GM12878 (cell line): ENCODE measurements around the gene TXNDC12. TPM values are rescaled to one million over a fixed set of nuclear protein-coding genes. Genes with fewer than 3 reads are reported as not detected.

Source experiments
- ATAC-seq: fragments of 200-7000 bp; cut with Tn5 transposase; 3 replicates; pipeline ENCODE4 v1.9.1; 2020; ENCODE audit warnings: mild to moderate bottlenecking, moderate library complexity
- BruUV-seq: library from RNA; stranded (reverse); fragments of 400-500 nt; replicated peaks from 2 replicates; lab custom pipeline; 2021; lab: Mats Ljungman, UMichigan
- CTCF ChIA-PET: fragments of 300-600 bp; sonication (Branson Sonifier 250); formaldehyde crosslinking; extraction: SDS; loops from one replicate; lab custom pipeline; 2021; ENCODE audit warnings: inconsistent platforms; lab: Yijun Ruan, JAX
- POLR2A ChIA-PET: fragments of 350-600 bp; formaldehyde crosslinking; extraction: SDS; loops from one replicate; lab custom pipeline; 2021; ENCODE audit warnings: inconsistent platforms; lab: Charles Lee
- RAD21 ChIA-PET: fragments of 300-600 bp; sonication (Branson Sonifier 250); formaldehyde crosslinking; loops from one replicate; lab custom pipeline; 2023; ENCODE audit warnings: antibody characterized with exemption; ENCODE audit not compliant: unreplicated experiment; lab: Charles Lee
- SMC1A ChIA-PET: fragments of 300-600 bp; sonication (Branson Sonifier 250); formaldehyde crosslinking; loops from one replicate; lab custom pipeline; 2023; ENCODE audit not compliant: unreplicated experiment, uncharacterized antibody; lab: Charles Lee
- DNase-seq: peaks from one replicate; pipeline ENCODE4 v3.0.0-alpha.2; 2011; ENCODE audit warnings: low read depth, low spot score
- FAIRE-seq: peaks from 3 replicates; lab custom pipeline; 2011; peaks lifted over from hg19 to GRCh38; lab: Jason Lieb, UNC
- H2AFZ ChIP-seq: 2 replicates; pipeline ENCODE4 v1.6.0; 2011; ENCODE audit warnings: low read depth, low read length, control low read depth; ENCODE audit not compliant: control insufficient read depth
- H3K27ac ChIP-seq: 2 replicates; pipeline ENCODE4 v1.5.1; 2011; ENCODE audit warnings: control low read depth; ENCODE audit not compliant: control insufficient read depth, insufficient read depth
- H3K27me3 ChIP-seq, 2 experiments: replicated peaks in 1 of 2; 2 replicates each; pipeline versions ENCODE4 v1.6.0 to v1.6.1; 2011; ENCODE audit warnings: low read length in 1 of 2; ENCODE audit not compliant: control insufficient read depth in 2 of 2, insufficient read depth in 2 of 2
- H3K36me3 ChIP-seq, 2 experiments: 2 replicates each; pipeline ENCODE4 v1.5.1; 2011; ENCODE audit warnings: low read length in 1 of 2; ENCODE audit not compliant: control insufficient read depth in 2 of 2, insufficient read depth in 2 of 2
- H3K4me1 ChIP-seq: 2 replicates; pipeline ENCODE4 v1.6.1; 2011; ENCODE audit warnings: mild to moderate bottlenecking, low read length, moderate library complexity, mixed read lengths; ENCODE audit not compliant: control insufficient read depth, insufficient read depth
- H3K4me2 ChIP-seq: 2 replicates; pipeline ENCODE4 v1.6.0; 2011; ENCODE audit warnings: control low read depth; ENCODE audit not compliant: control insufficient read depth, insufficient read depth
- H3K4me3 ChIP-seq: fragments of 200-600 bp; sonication (generic); 2 replicates; pipeline ENCODE4 v1.5.1; 2016
- H3K79me2 ChIP-seq: 2 replicates; pipeline ENCODE4 v1.6.0; 2011; ENCODE audit warnings: low read length; ENCODE audit not compliant: control insufficient read depth, insufficient read depth
- H3K9ac ChIP-seq: 2 replicates; pipeline ENCODE4 v1.8.0; 2011; ENCODE audit warnings: low read length, control low read depth, mixed read lengths; ENCODE audit not compliant: control insufficient read depth, insufficient read depth
- H3K9me3 ChIP-seq: replicated peaks from 3 replicates; pipeline ENCODE4 v1.5.1; 2011; ENCODE audit warnings: mild to moderate bottlenecking, low read length; ENCODE audit not compliant: control insufficient read depth, insufficient read depth
- H4K20me1 ChIP-seq: 2 replicates; pipeline ENCODE4 v1.6.0; 2011; ENCODE audit not compliant: control insufficient read depth, insufficient read depth
- IKZF1 ChIP-seq: fragments of 450-650 bp; conservative IDR thresholded peaks from 2 replicates; pipeline ENCODE4 v1.6.1; 2017; ENCODE audit warnings: antibody characterized with exemption, mild to moderate bottlenecking
- JUND ChIP-seq: IDR thresholded peaks from 2 replicates; pipeline ENCODE4 v1.6.1; 2012; ENCODE audit warnings: low read depth, mild to moderate bottlenecking, low read length, improper control_type of control experiment, moderate library complexity
- KAT2A ChIP-seq: conservative IDR thresholded peaks from 2 replicates; pipeline ENCODE4 v1.6.1; 2011; ENCODE audit warnings: low read depth, low read length; ENCODE audit not compliant: control insufficient read depth
- NR2C1 ChIP-seq: fragments of 450-650 bp; IDR thresholded peaks from 2 replicates; pipeline ENCODE4 v1.6.1; 2017; ENCODE audit warnings: antibody characterized with exemption, mild to moderate bottlenecking, moderate library complexity
- PBX3 ChIP-seq: IDR thresholded peaks from 2 replicates; pipeline ENCODE4 v1.6.1; 2011; ENCODE audit warnings: mild to moderate bottlenecking, low read depth, low read length, moderate library complexity; ENCODE audit not compliant: insufficient replicate concordance
- RUNX3 ChIP-seq: IDR thresholded peaks from 2 replicates; pipeline ENCODE4 v1.6.1; 2012; ENCODE audit warnings: low read length, inconsistent platforms
- SIN3A ChIP-seq: IDR thresholded peaks from 2 replicates; pipeline ENCODE4 v1.6.1; 2012; ENCODE audit warnings: low read depth, low read length, improper control_type of control experiment
- SMAD1 ChIP-seq: fragments of 450-650 bp; IDR thresholded peaks from 2 replicates; pipeline ENCODE4 v1.6.1; 2018; ENCODE audit warnings: mild to moderate bottlenecking, low read depth; ENCODE audit not compliant: partially characterized antibody
- SREBF2 ChIP-seq: IDR thresholded peaks from 2 replicates; pipeline ENCODE4 v1.6.1; 2012; ENCODE audit warnings: mild to moderate bottlenecking, low read length
- TCF7 ChIP-seq: IDR thresholded peaks from 2 replicates; pipeline ENCODE4 v1.6.1; 2014; ENCODE audit warnings: antibody characterized with exemption, borderline replicate concordance
- YBX1 ChIP-seq: fragments of 450-650 bp; IDR thresholded peaks from 2 replicates; pipeline ENCODE4 v1.6.1; 2016; ENCODE audit warnings: antibody characterized with exemption
- ZBTB40 ChIP-seq: fragments of 450-650 bp; IDR thresholded peaks from 2 replicates; pipeline ENCODE4 v1.6.1; 2016; ENCODE audit warnings: mild to moderate bottlenecking, moderate library complexity, borderline replicate concordance
- ZNF217 ChIP-seq: fragments of 450-650 bp; IDR thresholded peaks from 2 replicates; pipeline ENCODE4 v1.6.1; 2017; ENCODE audit warnings: antibody characterized with exemption, mild to moderate bottlenecking
- ZNF592 ChIP-seq: fragments of 450-650 bp; IDR thresholded peaks from 2 replicates; pipeline ENCODE4 v1.6.1; 2017; ENCODE audit warnings: mild to moderate bottlenecking, moderate library complexity
- WGBS: methylation state at CpG from one replicate; pipeline ENCODE4 v1.1.6; 2016; ENCODE audit warnings: low lambda C conversion rate; ENCODE audit not compliant: insufficient replicate concordance, insufficient coverage; ENCODE audit errors: missing lambda C conversion rate; 5-methylcytosine and 5-hydroxymethylcytosine counted together
- in situ Hi-C: fragments of 300-500 bp; cut with MboI; formaldehyde crosslinking; loops from 9 replicates; pipeline ENCODE4 v1.14.3; 2018; ENCODE audit warnings: mixed read lengths
- intact Hi-C: fragments of 100-400 bp; cut with micrococcal nuclease; formaldehyde crosslinking; loops from one replicate; pipeline ENCODE4 v1.14.2; 2022; ENCODE audit not compliant: unreplicated experiment
- polyA plus RNA-seq, 11 experiments: library from polyadenylated mRNA; depleted of rRNA in 4 of 11; unstranded in 6 of 11; stranded (reverse) in 5 of 11; fragments of >200 nt; fragmentation: Nextera tagmentation in 4 of 11; fragmentation: Illumina TruSeq in 1 of 11; extraction: Ambion mirVana in 4 of 11; extraction: Trizol in 1 of 11; gene quantifications; 1 replicate in 1 of 11; 2 replicates in 10 of 11; pipeline versions ENCODE4 v1.2.1 to v1.2.3, GENCODE V29; 2011 to 2016; ENCODE audit warnings: inconsistent platforms in 2 of 11, missing spikeins in 2 of 11, low read depth in 1 of 11
- total RNA-seq, 4 experiments: library from RNA; depleted of rRNA in 3 of 4; stranded (reverse); fragments of >200 nt in 3 of 4; fragmentation: Illumina TruSeq in 1 of 4; extraction: Trizol in 1 of 4; gene quantifications; 2 replicates each; pipeline versions ENCODE4 v1.2.1 to v1.2.3, GENCODE V29; 2013 to 2021

TXNDC12 gene
- total and polyA plus RNA-seq, 10 of the 15 experiments (the other 5 are each of a cell fraction or from before 2014, with no cell fraction given) = 6.7 to 41.7 (median 17.7) TPM

GRCh38 chr1:52060822-52061221, 5.8 kb upstream of the TXNDC12 start (continued):
- TF ChIP-seq JUND = no peak
- TF ChIP-seq ZNF592 = no peak

- Histone ChIP-seq H3K4me1 (peaks cover 4% of the 10 kb centered on the region; the same call in 1 of the 2 replicates), H3K9ac (no peak overlapping the region; the same call in 1 of the 2 replicates), H3K27me3 (no peaks in the 10 kb centered on the region), H3K4me2 (peak overlapping the region; percentile 35; the same call in 1 of the 2 replicates), H3K79me2 (peaks cover 53% of the 10 kb centered on the region), H4K20me1 (no peaks in the 10 kb centered on the region), H3K36me3 (peaks cover 0 to 14% of the 10 kb centered on the region in 2 experiments; a peak in 2 of 4 replicates), H3K4me3 (no peak overlapping the region), H3K9me3 (no peaks in the 10 kb centered on the region), H3K27ac (no peak overlapping the region), H2AFZ (no peak overlapping the region)
- BruUV-seq = no TSS peak
- RAD21 ChIA-PET = interaction anchor here (1.0 kb wide), 1 partner anchor 30 kb away, joined by 3 read pairs; no protein-coding TSS in a partner anchor
- intact Hi-C loops = no loop called here
- CTCF ChIA-PET = interaction anchor here (1.4 to 3.0 kb wide), 2 partner anchors 10 to 19 kb away, joined by 4 to 17 read pairs; no protein-coding TSS in a partner anchor
- FAIRE-seq = no peak
- 100% methylated on average over 1 of the region's 1 CpG for WGBS
- DNase-seq = no peak
- in situ Hi-C loops = no loop called here
- SMC1A ChIA-PET = interaction anchor here (1.0 to 4.1 kb wide), 4 partner anchors 9 to 15 kb away, joined by 3 to 18 read pairs (median 4); no protein-coding TSS in a partner anchor
- no peak for ATAC-seq
- POLR2A ChIA-PET = interaction anchor here (0.9 to 1.8 kb wide), 5 partner anchors 11 to 28 kb away, joined by 4 to 9 read pairs (median 4); partner anchors contain the start of gene KTI12
- TF ChIP-seq SMAD1 (no peak), IKZF1 (no peak), PBX3 (no peak), KAT2A (no peak), ZNF217 (no peak), ZBTB40 (no peak), TCF7 (no peak), SIN3A (no peak), NR2C1 (no peak), RUNX3 (no peak), YBX1 (no peak), SREBF2 (no peak)
Measured at GRCh38 chr1:52059888-52060287, 4.9 kb upstream of the TXNDC12 start.
